ENCODE measurements around the gene MCU.

Gene MCU

DNA sequence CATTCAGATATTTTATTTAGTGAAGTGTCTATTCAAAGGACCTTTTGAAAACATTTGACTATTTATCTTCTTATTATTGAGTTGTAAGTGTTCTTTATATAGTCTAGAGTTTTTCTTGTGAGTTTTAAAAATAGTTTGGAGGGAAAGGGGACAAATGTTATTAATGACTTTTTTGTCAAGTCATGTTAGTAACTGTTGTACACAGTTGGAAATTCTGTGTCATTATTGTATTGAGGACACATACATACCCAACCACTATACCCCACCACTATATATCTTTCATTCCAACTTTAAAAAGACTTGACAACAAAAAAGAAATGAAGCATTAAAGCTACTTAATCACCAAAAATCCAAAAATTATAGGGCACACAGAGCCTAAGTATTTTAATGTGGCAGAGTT lies 148.4 kb downstream of the MCU start:
- DNase-seq (ENCODE audit: low read depth, low spot score), result no peak

DNA sequence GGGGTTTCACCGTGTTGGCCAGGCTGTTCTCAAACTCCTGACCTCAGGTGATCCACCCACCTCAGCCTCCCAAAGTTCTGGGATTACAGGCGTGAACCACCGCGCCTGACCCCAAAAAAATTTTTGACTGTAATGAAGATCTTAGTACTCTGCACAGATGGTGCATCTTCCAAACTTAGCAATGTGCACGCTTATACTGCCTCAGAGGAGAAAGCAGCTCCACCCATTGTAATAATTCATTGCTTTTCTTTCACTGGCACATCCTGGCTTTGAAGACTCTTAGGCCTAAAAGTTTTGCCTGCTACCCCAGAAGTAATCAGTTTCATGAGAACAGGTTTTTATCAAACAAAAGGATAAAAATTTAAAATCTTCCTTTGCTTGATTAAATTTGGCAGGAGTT lies 149.5 kb downstream of the MCU start:
- DNase-seq (ENCODE audit: low read depth, low spot score), result no peak

DNA sequence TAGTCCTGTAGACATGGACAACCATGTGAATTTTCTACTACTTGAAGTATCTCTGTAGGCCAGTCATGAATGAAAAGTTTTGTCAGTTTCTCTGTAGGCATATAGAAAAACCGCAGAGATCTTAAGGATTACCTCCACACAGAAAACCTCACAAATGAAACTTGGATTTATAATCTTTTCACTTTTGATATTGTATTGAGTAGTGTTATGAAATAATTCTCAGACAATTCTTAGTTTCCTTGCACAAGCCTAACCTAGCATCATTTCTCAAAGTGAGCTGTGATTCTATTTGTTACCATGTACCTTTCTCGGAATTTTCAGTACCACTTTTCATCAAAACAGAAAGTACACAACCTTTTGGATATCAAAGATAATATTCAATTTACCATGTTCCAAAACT lies 150.2 kb downstream of the MCU start:
- DNase-seq (ENCODE audit: low read depth, low spot score), result no peak

DNA sequence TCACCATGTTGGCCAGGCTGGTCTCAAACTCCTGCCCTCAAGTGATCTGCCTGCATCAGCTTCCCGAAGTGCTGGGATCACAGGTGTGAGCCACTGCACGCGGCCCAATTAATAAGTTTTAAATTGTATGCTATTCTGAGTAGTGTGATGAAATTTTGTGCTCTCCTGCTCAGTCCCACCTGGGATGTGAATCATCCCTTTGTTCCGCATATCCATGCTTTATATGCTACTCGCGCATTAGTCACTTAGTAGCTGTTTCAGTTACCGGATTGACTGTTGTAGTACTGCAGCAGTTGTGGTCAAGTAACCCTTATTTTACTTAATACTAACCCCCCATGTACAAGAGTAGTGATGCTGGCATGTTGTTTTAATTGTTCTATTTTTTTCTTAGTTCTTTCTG lies 154.3 kb downstream of the MCU start:
- DNase-seq (ENCODE audit: low read depth, low spot score), result no peak

DNA sequence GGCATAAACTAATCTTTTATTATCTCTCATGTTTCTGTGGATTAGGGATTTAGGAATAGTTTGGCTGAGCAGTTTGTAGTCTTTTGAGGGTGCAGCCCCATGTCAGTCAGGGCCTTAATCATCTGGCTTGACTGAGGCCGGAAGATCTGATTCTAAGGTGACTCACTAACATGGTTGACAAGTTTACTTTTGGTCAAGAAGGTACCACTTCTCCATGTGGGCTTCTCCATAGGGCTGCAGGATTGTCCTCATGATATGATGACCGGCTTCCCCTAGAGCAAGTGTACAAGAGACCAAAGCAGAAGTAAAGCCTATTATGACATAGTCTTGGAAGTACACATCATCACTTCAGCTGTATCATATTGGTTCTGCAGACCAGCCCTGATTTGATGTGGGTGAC lies 155.7 kb downstream of the MCU start:
- DNase-seq (ENCODE audit: low read depth, low spot score), result no peak

DNA sequence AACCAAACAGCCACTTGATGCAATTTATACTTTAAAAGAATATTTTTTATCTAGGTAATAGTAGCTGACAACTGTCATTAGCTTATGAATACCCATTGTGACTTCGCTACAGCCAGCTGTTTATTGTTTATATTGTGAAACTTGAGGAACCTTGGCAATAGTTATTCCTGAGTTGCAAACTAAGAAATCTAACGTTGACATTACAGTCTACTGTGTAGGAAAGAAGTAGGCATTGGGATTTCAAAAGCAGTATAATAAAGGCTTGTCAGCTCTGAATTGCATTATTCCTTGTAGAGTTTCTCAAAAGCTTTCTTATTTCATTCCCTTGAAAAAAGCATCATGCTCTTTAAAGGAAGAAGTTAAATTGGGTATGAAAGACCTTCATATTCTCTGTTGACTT lies 158.9 kb downstream of the MCU start:
- DNase-seq (ENCODE audit: low read depth, low spot score), result no peak

DNA sequence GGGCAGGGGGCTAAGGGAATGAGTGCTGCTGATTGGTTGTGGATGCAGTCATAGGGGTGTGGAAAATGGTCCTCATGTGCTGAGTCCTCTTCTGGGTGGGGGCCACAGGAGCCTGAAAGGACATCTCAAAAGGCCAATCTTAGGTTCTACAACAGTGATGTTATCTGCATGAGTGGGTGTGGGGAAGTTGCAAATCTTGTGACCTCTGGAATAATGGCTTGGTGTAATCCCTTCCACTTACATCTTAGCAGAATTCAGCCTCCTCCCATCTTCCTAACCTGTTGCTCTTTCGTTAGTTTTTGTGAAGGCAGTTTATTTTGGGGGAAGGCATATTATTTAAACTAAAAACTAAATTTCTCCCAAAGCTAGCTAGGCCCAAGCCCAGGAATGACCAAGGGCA lies 159.6 kb downstream of the MCU start:
- no peak for DNase-seq (ENCODE audit: low read depth, low spot score)

DNA sequence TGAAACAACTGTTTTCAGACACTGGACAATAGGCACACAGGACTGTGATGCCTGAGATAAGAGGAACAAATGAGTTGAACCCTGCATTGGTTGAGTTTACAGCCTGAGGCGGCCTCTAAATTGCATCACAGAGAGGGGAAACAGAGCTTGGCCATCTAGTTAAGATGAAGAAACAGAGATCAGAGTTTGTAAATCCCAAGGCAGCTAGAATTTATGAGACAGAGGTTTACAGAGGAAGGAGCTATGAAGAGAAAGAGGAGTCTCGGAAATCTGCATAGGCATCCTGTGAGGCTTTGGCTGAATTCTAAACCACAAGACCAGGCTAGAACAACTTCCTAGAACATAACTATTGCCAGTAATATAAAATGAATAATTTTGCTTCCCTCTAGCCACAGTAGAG lies 160.6 kb downstream of the MCU start:
- no peak for DNase-seq (ENCODE audit: low read depth, low spot score)

DNA sequence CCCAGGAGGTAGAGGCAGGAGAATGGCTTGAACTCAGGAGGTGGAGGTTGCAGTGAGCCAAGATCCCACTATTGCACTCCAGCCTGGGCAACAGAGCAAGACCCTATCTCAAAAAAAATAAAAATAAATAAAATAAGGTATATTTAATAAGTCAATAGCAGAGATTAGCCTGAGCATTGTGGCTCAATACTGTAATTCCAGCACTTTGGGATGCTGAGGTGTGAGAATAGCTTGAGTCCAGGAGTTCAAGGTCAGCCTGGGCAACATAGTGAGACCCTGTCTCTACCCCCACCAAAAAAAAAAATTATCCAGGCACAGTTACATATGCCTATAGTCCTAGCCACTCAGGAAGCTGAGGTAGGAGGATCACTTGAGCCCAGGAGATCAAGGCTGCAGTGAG lies 163.2 kb downstream of the MCU start:
- no peak for DNase-seq (ENCODE audit: low read depth, low spot score)

DNA sequence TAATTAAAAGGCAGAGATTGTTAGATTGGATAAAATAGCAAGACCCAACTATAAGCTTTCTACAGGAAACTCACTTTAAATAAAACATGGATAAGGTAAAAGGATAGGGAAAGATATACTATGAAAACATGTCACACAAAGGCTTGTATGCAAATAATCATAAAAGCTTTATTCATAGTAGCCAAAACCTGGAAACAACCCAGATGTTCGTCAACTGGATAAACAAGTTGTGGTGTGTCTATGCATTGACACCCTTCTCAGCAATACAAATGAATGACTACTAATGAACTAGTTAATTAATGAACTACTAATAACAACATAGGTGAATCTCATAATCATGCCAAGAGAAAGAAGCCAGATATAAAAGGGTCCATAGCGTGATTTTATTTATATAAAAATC lies 163.8 kb downstream of the MCU start:
- no peak for DNase-seq (ENCODE audit: low read depth, low spot score)

DNA sequence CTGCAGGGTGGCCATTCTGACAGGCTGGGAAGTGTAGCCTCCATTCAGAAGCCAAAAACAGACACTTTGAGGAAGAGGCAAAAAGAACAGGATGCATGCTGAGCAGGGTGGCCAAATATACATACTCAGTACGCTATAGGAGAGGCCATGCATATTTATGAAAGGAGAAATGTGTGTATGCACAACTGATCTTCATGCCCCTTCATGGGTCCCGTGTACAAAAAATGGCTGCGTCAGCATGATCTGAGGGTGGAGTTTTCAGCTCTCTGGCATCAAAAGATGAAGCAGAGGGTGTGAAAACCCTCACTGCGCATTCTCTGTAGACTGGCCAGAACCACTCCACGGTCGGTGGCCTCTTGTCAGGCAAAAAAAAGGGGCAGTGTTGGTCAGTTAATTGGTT lies 166.1 kb downstream of the MCU start:
- DNase-seq (ENCODE audit: low read depth, low spot score), result no peak

DNA sequence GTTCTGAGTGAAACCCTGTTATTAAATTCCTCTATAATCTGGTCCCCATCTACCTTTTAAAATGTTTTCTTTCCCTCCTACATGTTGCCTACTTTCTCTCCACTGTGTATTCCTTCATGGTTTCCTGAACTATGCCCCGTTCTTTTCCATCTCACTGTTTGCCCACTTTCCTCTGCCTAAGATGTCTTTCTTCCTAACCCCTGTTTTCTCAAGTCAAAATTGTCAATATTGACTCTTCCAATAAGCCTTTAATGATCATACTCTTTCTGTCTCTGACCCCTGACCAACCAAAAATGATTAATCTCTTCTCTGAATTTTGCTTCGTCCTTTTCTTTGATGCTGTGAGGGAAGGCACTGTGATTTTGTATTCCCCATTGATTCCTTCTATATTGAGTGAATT lies 171.0 kb downstream of the MCU start:
- DNase-seq (ENCODE audit: low read depth, low spot score), result no peak

DNA sequence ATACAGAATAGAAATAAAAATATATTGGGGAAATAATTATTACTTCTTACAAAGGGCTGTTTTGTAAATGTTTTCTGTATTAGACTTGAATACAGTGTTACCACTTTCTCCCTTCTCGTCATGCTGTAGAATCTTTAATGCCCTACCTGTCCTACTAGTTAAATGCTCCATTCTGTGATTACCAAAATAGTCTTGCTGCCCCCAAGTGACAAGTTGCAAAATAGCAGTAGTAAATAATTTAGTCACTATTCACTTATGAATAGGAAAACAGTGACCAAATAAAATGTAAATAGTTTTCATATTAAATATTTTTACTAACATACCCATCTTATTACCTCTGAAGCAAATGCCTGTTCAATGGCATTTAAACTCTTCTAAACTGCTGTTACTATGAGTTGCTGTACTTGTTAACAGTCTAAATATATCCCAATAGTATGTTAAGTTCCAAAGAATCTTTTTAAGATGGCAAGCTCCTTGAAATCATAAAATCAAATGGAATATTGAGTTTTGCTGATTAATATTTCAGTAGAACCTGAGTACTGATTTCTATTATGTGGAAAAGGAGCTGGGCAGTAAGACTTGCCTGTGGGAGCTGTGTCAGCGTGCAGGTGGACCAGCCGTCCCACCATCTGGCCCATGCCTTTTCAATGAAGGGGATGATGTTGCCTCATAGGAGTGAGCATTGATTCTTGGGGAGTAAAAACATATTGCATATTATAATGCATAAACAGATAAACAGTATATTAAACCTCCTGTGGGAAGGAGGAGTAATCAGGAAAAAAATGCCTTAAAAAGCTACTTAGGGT lies 183.5 kb downstream of the MCU start:
- DNase-seq (ENCODE audit: low read depth, low spot score), result no peak

DNA sequence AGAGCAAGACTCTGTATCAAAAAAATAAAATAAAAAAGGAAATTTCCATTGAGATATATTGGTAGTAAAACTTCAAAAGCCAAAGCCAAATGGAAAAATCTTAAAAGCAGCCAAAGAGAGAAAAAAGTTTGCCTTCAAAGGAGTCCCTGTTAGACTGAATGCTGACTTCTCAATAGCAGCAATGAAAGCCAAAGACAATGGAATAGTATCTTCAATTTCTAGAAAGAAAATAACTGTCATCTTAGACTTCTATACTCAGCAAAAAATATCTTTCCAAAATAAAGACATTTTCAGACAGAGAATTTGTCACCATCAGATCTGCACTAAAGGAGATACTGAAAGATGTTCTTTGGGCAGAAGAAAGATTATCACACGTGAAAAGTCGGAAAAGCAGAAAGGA lies 187.3 kb downstream of the MCU start:
- no peak for DNase-seq (ENCODE audit: low read depth, low spot score)

DNA sequence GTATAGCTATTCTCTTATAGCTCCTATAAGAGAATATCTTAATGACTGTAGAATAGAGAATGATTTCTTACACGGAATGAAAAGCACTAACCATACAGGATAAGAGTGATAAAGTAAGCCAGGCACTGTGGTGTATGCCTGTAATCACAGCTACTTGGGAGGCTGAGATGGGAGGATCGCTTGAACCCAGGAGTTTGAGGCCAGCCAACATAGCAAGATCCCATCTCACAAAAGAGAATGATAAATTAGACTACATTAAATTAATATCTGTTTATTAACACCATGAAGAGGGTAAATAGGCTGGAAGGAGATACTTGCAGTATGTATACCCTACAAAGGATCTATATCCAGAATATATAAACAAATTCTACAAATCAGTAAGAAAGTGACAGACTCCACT lies 189.3 kb downstream of the MCU start:
- no peak for DNase-seq (ENCODE audit: low read depth, low spot score)

DNA sequence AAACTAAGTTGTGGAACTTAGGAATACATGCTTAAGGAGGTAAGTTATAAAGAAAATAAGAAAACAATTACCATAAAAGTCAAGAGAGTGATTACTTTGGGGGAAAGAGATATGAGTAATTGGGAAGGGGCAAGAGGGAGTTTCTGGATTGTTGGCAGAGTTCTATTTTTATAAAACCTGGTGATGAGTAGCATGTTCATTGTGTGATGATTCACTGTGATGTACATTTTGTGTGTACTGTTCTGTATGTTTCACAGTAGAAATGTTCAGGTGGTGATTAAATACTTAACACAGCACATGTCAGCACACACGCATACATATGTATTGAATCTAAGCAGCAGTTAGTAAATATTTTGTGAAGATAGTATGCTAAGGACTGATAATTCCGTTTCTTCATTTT lies 191.9 kb downstream of the MCU start:
- DNase-seq (ENCODE audit: low read depth, low spot score), result no peak

DNA sequence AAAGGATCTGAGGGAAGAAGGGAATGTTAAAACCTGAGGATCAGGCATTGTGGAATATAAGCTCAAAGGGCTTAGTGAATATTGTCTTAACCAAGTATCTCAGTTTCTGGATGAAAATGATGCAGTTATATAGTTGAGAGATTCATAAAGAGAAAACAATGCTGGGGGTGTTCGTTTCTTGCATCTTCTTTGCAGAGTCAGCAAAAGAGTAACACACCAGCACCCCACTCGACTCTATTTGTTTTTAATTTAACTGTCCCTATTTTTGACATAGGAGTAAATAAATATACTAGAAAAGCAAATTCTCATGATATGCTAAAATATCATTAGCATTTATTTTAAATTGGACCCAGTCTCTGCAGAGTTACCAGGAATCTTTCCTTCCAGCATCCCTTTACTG lies 194.0 kb downstream of the MCU start:
- DNase-seq (ENCODE audit: low read depth, low spot score), result no peak

DNA sequence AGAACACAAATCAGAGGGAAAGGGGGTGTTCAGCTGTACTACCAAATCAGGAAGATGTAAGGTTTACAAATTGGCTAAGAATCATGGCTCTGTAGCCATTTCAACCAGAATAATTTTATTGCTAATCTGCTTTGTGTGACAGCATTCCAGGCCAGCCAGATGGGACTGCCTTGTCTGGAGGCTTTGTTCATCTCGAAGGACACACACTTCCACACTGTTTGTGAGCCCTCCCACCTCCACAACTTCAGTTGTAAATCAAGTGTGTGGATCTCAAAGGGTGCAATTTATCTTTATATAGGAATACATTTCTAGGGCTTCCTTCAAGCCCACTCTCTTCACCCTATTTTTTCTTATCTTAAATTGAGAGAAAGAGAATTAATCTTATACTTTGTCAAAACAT lies 194.7 kb downstream of the MCU start:
- no peak for DNase-seq (ENCODE audit: low read depth, low spot score)

DNA sequence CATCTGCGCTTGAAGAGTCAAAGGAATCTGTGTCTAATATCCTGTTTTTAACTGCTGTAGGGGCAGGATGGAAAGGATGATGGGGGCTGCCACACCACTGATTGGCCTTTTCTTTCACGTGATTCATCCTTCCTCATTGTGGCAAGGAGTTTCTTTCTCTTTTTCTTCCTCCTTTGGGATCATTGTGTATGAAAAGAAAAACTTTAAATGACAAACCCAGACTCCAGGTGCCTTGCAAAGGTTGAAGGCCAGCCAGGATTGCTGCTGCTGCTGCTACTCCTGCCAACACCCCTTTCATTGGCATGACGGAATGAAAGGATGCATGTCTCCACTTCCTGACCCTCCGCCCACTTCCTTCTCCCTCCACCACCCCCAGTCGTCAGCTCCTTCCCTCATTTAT lies 195.1 kb downstream of the MCU start:
- no peak for DNase-seq (ENCODE audit: low read depth, low spot score)

DNA sequence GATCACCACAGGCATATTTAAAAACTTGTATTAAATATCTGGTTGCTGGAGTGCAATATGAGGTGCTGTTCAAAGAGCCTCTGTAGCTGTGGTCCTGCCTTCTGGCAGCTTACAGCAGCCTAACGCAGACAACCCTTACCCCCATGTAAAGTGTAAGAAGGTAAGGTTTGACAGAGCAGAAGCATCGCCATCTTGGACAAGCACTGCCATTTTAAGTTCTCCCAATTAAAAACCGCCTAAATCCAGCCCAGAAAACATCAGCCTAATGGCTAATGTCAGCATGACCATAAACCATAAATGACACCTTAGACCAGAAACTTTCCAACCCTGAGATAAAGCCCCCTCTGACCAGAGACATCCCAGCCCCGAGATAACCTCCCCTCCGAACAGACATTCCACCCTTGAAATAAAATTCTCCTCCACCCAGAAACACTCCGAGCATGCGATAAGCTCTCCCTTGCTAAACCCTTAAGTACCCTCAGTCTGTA lies 196.3 kb downstream of the MCU start:
- DNase-seq (ENCODE audit: low read depth, low spot score), result no peak

DNA sequence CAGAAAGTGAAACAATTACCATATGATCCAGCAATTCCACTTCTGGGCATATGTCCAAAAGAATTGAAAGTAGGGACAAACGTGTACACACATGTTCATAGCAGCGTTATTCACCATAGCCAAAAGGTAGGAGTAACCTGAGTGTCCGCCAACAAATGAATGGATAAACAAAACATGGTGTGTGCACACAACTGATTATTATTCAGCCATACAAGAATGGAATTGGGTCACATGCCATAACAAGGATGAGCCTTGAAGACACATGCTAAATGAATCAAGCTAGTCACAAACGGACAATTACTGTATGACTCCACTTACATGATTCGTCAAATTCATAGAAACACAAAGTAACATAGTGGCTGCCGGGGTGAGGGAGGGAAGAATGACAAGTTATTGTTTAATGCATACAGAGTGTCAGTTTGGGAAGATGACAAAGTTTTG lies 197.5 kb downstream of the MCU start:
- DNase-seq (ENCODE audit: low read depth, low spot score), result no peak

DNA sequence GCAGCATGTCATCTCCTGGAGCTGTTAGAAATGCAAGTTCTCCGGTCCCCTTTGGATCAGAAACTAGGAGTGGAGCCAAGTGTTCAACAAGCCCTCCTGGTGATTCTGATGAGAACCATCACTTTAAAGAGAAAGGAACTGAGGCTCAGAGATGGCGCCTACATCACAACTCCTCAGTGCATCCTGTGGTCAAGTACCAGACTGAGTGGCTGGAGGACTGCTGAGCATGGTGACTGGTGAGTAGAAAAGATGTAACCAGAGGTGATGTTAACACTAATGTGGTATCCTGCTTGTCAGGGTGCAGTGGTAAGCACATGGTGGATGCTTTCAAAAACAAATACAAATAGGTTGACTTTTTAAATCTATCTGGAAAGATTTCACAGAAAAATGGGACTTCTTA lies 198.1 kb downstream of the MCU start:
- DNase-seq (ENCODE audit: low read depth, low spot score), result no peak

DNA sequence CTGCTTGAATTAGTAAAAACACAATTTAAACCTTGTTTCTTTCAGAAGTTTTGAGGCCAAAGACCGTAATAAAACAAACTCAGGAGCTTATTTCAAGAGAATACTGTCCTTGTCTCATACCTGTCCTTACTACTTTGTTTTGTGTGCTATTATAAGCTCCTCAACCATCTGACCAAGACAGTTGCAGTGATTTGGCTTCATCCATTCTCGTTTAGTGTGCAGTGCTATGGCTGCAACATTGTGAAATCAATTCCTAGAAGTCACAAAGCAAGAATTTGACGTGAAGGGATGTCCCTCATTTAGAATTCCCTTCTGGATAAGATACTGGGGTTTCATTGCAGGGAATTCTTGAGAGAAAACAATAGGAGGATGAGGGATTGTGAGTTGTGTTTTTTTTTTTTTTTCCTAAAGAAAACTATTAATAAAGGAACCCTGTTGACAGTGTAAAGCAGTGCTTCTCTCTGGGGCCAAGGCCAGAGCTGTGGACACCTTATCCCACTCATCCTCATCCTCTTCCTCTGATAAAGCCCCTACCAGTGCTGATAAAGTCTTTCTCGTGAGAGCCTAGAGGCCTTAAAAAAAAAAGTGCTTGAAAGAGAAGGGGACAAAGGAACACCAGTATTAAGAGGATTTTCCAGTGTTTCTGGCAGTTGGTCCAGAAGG lies 201.3 kb downstream of the MCU start, which contains the start of gene OIT3:
TSS of gene OIT3 (plus strand) at position 604 of the 663 bp plus-strand sequence. CDS start 60 bp downstream, outside the sequence.
- DNase-seq (ENCODE audit: low read depth, low spot score), result no peak
